PFSK-1 (cell line): ENCODE measurements around the gene KRT6C.

Experiments
- FOXP2 ChIP-seq: optimal IDR thresholded peaks from 2 replicates; pipeline ENCODE3; 2011; ENCODE audit warnings: borderline replicate concordance, control low read depth, inconsistent platforms; ENCODE audit not compliant: insufficient read depth; ENCODE audit errors: extremely low read length, extremely low read depth
- POLR2AphosphoS5 ChIP-seq: IDR thresholded peaks from 2 replicates; pipeline ENCODE4 v1.6.1; 2012; ENCODE audit warnings: low read depth, mild to moderate bottlenecking, control low read depth, low read length, moderate library complexity
- REST ChIP-seq, 2 experiments: IDR thresholded peaks; 2 replicates each; pipeline versions ENCODE4 v1.6.1 to v1.8.0; 2011 to 2012; ENCODE audit warnings: low read depth in 2 of 2, low read length in 2 of 2, control low read depth in 1 of 2, inconsistent platforms in 1 of 2, mild to moderate bottlenecking in 1 of 2, moderate library complexity in 1 of 2; ENCODE audit not compliant: insufficient read depth in 1 of 2
- SIN3A ChIP-seq: IDR thresholded peaks from 2 replicates; pipeline ENCODE4 v1.6.1; 2012; ENCODE audit warnings: mild to moderate bottlenecking, low read length, moderate library complexity, borderline replicate concordance; ENCODE audit not compliant: insufficient read depth
- TAF1 ChIP-seq: IDR thresholded peaks from 2 replicates; pipeline ENCODE4 v1.6.1; 2012; ENCODE audit warnings: low read length, control low read depth, borderline replicate concordance; ENCODE audit not compliant: insufficient read depth

KRT6C gene

GRCh38 chr12:52494518-52494917, 20.9 kb upstream of the KRT6C start:
- TF ChIP-seq TAF1 (no peak), POLR2AphosphoS5 (no peak), FOXP2 (no peak), SIN3A (no peak), REST (IDR thresholded peaks at IDR 0.05; ENCODE audit: insufficient read depth in 1 of 2, low read depth in 2 of 2, low read length in 2 of 2) (no peak)

- TF ChIP-seq SIN3A (no peak), FOXP2 (no peak), REST (IDR thresholded peaks at IDR 0.05; ENCODE audit: insufficient read depth in 1 of 2, low read depth in 2 of 2, low read length in 2 of 2) (no peak), TAF1 (no peak), POLR2AphosphoS5 (no peak)
Observed at GRCh38 chr12:52494100-52494499, 20.5 kb upstream of the KRT6C start.

GRCh38 chr12:52493172-52493571, 19.6 kb upstream of the KRT6C start, which contains the start of gene KRT6A:
Gene KRT6A (minus strand): TSS chr12:52493257. CDS start chr12:52493188, 69 bp downstream.
- TF ChIP-seq SIN3A (no peak), POLR2AphosphoS5 (no peak), REST (IDR thresholded peaks at IDR 0.05; ENCODE audit: insufficient read depth in 1 of 2, low read depth in 2 of 2, low read length in 2 of 2) (no peak), FOXP2 (no peak), TAF1 (no peak)

GRCh38 chr12:52488736-52489135, 15.1 kb upstream of the KRT6C start:
- no peak for TF ChIP-seq FOXP2
- no peak for TF ChIP-seq REST (IDR thresholded peaks at IDR 0.05; ENCODE audit: insufficient read depth in 1 of 2, low read depth in 2 of 2, low read length in 2 of 2)
- TF ChIP-seq POLR2AphosphoS5: no peak
- TF ChIP-seq SIN3A: no peak
- no peak for TF ChIP-seq TAF1

- TF ChIP-seq SIN3A (no peak), REST (IDR thresholded peaks at IDR 0.05; ENCODE audit: insufficient read depth in 1 of 2, low read depth in 2 of 2, low read length in 2 of 2) (no peak)
Observed at GRCh38 chr12:52487211-52487610, 13.6 kb upstream of the KRT6C start.
